HG03139 (cell line): ENCODE measurements around the gene ITGB5.
"Not testable (repeated sequence)": the region's sequence is repeated elsewhere in the genome, so short reads cannot be mapped to it uniquely, and the experiment has no call there.

Source experiments
- ATAC-seq: cut with Tn5 transposase; IDR thresholded peaks from one replicate; pipeline ENCODE4 v1.9.1; 2021; ENCODE audit not compliant: unreplicated experiment

ITGB5 gene

DNA sequence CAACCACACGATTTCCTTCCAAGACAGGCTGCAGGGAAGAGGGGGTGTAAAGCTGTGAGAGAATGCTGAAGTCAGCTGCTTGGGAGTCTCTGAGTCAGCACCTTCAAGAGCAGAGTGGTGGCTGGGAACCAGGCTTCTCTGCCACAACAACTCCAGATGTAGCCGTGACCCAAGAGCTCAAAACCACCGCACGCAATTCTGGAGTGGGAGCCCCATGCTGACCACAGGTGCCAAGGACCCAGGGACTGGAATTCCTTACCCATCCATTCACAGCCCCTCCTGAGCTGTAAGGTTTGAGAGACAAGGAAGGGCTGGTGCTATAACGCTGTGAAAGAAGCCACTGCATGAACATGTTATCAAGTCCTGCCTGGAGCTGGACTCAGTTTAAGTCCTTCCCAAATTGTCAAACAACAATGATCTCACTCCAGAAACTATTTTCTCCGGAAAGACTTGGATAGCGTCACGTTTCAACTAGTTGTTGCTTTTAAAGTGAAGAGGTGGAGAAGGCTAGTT lies 95.5 kb downstream of the ITGB5 start:
- ATAC-seq = no peak

DNA sequence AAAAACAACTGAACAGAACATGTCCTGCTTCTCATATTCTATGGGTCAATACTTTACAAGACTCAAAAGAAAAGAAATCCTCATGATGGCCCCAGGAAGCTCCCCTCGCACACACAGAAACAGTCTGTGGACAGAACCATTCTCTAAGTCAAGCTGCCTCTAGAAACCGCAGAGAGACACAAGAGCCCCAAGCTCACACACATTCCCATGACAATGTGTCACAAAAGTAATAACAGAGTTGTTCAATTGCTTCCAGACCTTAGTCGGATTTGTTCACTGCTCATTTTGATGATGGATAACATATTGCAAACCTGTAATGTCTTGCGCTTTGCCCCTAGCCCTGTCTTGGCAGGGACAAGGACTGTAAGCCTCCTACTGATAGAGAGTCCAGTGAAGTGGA lies 96.0 kb downstream of the ITGB5 start:
- ATAC-seq = no peak

DNA sequence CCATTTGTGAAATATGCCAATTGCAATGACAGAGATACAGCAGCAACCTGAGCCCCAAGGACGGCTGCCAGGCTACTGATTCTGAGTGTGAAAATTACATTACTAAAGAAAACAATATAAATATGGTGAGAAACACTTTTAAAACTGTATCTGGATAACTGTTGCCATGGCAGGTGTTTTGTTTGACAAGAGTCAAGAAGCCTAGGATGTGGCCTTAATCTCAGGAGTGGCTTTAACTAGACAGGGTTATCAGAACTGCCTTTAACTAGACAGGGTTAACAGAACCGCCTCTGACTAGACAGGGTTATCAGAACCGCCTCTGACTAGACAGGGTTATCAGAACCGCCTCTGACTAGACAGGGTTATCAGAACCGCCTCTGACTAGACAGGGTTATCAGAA lies 98.1 kb downstream of the ITGB5 start:
- ATAC-seq = not testable (repeated sequence)

DNA sequence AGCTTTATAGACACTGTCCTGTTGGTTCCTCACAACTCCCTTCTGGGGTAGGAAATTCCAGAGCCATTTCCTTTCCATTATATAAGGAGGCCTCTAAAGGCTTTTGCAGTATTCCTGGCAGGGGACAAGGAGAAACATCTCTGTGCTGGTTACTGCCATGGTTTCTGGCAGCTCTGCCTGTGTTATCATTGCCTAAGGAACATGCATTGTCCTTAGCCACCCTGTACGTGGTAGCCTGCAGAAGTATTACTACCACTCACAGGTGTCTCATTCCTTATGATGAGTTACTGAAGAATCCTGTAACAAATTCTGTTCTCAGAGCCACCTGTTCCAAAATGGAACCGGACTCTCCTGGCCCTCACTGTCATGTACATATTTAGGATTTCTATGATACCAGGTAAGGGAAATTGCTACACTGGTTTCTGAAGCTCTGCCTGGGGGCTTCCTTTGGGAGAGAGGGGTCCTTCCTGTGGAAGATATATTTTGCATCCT lies 98.9 kb downstream of the ITGB5 start:
- no peak for ATAC-seq

DNA sequence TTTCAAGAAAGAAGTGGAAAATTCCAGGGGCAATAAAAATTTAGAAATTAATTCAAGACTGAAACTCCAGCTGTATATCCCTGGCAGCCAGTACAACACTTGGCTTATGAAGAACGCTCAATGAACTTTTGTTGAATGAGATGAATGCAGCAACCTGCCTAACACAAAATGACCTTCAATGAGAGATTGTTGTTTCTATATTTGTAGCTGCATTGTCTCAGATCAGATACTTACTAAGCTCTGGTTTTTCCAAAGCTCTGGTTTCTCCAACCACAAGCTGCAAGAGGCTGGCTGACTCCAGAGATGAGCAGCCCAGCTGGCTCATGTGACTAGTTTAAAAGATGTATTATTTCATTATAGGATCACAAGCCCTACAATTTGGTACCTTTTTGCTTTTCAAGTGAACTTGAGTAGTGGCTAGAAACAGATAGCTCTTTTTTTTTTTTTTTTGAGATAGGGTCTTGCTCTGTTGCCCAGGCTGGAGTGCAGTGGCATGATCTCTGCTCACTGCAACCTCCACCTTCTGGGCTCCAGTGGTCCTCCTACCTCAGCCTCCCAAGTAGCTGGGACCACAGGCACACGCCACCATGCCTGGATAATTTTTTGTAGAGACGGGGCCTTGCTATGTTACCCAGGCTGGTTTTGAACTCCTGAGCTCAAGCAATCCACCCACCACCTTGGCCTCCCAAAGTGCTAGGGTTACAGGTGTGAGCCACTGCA lies 99.5 kb downstream of the ITGB5 start:
- ATAC-seq = no peak

DNA sequence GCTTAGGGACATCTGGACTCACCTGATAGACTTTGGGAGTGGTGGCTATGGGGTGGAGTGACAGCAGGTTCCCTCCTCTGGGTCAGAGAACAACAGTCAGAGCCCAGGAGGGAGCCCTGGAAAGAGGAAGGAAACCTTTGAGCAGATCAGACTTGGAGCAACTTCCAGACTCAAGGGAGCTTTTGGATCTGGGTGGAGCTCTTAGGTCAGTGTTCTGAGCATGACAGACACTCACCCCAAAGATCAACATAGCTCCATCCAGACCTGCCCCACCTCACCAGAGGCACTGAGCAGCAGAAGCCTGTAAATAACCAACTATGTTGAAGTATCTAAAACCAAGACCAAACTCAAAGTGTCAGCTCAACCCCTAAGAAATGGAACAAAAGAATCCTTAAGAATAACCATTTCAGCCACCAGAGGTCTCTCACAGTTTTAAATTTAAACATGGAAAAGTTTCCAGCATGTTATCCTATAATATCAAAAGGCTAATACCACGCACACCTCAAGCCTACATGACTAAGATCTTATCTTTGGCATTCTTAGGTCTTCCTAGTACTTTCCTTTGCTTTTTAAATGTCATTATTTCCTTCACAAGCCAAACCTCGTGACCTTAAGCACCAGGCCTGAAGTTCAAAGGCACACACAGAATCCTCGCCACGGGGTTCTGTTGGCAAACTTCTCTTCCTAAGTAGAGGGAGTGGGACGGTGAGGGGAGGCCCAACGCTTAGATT lies 100.5 kb downstream of the ITGB5 start:
- ATAC-seq = no peak

DNA sequence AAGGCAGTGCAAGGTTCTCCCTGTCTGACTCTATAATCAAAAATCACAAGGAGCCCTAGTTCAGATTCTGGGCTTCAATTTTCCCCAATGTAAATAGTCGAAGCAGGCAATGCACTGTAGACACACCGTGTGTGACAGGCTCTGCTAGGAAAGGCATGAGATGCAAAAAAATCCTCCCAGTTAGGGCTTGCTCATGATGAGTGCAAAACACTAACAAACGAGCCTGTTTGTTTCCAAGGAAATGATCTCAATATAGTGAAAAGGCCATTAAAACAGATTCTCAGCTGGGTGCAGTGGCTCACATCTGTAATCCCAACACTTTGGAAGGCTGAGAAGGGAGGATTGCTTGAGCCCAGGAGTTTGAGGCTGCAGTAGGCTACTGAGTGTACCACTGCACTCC lies 101.2 kb downstream of the ITGB5 start:
- no peak for ATAC-seq

DNA sequence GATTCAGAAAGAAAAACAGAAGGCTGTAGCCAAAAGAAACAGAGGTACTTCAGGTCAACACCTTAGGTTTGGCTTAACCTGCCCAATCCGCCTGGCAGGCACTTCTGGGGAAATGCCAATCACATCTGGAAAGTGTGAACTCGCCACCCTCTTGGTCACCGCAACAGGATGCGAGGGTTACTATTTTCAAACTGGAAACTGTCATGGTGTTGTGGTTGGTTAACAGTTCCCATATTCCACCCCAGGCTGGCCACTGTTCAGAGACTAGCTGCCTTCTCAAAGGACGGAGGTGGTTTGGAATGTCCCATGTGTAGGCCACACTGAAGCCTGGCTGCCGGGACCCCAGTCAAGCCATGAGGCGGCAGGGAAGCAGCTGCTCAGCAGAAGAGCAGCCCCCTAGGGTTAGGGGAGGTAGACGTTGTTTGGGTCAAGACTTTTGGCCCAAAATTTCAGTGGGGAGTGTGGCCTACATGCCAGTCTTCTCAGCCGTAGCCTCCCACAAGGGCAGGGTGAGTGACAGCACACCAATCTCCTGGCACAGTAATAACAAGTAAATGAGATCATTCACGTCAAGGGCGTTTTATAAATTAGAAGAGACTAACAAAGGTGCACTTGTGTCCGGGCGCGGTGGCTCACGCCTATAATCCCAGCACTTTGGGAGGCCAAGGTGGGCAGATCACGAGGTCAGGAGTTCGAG lies 102.3 kb downstream of the ITGB5 start:
- no peak for ATAC-seq

DNA sequence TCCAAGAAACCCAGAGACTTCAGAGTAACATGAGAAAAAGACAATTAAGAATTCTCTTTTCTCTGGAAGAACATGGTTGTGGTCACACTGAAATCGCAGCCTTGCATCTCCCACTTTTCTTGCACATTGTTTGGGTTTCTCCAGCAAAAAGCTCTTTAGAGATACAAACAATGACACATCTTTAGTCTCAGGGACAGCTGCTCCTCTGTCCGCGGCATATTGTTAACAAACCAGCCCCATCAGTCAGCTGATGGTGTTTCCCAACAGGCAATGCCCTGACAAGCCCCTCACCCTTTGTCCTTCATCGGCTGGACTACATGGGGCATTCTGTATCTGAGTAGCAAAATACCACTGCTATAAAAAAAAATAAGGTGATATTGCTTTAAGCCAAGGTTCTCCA lies 103.5 kb downstream of the ITGB5 start:
- no peak for ATAC-seq

DNA sequence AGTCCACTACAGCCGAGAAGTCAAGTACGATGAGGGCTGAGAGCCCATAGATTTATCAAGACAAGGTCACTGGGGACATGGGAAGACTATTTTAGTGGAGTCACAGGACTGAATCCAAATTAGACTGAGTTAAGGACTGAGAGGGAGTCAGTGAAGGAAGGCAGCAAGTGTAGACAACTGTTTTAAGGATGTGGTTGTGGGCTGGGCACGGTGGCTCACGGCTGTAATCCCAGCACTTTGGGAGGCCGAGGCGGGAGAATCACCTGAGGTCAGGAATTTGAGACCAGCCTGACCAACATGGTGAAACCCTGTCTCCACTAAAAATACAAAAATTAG lies 104.8 kb downstream of the ITGB5 start:
- ATAC-seq = not testable (repeated sequence)

DNA sequence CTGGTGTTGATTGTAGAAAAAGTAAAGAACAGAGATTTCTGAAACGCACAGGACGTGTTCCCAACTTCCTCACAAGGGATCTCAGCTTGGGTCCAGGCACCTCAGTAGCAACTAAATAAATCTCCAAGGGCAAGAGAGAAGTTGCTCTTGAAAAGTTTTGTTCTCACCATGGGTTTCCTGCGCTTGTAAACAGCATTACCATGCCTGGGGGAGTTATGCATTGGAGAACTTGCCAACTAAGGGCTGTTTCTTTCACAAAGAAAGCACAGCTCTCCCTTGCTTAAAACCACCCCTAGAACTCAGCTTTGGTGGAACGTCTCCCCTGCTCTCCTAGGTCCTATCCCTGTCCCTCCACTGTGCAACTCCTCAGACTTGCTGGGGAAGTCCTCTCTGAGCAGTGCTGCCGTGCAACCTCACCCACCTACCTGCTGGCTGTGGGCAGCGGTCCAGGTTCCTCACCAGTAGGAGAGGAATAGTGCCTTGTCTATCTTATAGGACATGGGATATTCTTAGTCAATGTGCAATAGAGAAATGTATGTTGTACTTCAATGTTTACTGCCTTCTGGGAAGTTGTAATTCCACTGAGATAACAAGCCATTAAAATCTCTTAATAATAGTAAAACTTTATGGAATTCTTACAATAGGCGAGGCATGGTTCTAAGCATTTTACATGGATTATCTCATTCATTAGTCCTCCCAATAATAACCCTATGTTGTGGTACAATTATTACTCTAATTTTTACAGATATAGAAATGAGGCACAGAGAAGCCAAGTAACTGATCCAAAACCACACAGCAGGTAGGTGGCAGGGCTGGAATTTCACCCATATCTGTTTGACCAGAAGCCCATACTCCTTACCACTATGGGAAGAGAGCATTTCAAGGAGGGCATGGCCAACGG lies 105.4 kb downstream of the ITGB5 start:
- ATAC-seq = no peak

DNA sequence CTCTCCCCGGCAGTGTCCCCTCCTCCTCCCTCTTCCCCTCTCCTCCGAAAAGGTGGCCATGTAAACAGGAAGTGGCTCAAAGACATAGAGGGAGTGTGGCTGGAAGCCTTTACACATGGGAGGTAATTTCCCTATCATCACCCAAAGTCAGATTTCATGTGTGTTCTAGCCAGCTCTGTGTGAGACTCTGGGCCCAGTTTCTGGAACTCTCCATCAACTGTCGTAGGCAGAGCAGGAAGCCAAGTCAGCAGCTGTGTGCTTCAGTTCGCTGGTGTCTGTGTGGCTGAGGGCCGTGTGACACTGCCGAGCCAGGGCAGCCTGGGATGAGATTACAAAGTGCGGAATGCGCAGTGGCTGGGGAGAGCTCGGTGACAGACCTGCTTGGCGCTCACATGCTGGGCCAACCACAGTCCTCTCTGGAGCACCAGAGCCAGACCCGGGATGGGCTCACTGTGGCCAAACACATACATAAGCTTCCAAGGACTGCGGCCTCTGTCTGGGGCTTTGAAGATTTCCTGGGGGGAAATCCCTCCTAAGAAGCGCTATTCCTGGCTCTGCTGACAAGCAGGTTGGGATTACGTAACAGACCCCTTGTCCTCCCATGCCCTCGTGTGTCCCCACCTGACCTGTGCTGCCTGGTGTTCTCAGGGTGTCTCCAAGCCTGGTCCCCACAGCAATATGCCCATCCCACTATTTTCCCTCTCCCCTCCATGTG lies 106.2 kb downstream of the ITGB5 start:
- ATAC-seq = no peak

DNA sequence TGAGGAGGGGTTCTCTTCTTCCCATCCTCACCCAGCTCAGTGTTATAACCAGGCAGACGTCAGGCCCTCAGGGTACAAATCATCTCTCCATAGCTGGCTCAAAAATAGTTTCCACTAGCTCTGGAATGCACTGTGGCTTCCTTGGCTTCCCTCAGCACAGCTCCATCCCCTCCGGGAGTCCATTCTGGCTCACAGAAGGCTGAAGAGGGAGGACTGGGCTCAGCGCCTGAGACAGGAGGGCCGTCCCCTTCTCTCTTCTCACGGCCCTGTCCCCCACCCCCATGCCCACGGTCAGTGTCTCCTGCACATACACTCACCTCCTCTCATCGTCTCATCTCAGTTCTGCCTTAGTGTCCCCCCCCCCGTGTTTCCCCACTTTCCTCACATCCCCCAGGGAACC lies 106.8 kb downstream of the ITGB5 start:
- ATAC-seq = no peak

DNA sequence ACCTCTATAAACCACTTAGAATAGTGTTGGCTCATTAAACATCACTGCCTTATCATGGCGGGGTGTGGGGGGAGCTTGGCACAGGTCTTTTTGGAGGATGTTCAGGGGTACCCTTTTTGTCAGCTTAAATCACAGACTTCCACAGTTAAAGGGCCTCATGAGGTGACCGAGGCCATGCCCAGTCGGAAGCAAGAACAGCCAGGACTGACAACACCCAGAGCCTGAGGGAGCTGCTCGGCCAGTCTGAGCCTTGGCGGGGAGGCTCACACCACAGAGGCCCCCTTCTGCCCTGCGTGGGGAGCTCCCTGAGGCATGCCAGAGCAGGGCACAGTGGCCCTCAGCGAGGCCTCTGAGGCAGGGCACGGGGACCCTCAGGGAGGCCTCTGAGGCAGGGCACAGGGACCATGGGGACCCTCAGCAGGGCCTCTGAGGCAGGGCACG lies 107.4 kb downstream of the ITGB5 start:
- no peak for ATAC-seq

DNA sequence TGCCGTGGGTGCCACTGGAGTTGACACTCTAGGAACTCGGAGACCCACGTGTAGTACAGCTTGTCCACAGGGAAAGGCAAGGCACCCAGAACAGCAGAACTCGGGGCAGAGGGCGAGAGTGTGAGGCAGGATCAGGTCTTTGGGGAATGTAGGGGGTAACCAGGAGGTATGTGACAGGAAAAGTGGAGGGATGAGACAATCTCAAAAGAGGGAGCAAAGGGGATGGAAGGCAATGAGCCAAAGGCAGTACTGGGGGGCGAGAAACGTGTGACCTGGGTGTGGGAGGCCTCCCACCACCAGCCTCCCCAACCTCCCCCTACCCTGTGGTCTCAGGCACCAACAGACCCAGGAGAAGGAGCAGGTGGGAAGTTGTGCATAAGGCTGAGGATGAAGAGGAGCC lies 108.0 kb downstream of the ITGB5 start:
- ATAC-seq = no peak

DNA sequence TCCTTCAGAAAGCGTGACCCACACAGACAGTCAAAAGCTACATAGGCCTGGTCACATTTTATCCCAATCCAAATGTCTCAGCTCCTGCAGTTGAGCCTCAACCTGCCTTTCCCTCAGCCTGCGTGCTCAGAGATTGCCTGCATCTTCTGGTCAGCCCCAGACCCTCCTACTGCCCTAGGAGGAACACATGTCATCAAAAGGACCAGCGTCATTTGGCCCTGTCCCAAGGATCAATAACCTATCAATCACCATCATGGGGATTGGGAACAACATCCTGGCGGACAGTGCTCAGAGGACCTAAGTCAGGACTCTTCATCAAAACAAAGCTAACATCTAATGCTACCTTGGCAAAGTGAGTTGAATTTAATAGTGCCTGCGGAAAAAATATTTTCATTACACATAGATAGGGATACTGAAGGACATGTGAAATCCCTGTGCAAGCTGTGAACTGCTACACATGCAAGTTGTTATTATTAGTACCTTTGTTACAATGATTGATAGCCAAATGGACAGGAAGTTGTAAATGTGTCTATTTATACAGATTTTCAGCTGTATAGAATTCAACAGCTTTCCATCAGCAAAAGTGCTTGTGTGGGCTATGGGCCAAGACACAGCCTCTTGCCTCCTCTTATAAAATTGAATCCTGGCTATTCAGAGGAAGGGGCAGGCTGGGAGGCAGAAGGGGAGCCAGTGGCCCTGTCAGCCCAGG lies 109.2 kb downstream of the ITGB5 start:
- ATAC-seq = no peak

DNA sequence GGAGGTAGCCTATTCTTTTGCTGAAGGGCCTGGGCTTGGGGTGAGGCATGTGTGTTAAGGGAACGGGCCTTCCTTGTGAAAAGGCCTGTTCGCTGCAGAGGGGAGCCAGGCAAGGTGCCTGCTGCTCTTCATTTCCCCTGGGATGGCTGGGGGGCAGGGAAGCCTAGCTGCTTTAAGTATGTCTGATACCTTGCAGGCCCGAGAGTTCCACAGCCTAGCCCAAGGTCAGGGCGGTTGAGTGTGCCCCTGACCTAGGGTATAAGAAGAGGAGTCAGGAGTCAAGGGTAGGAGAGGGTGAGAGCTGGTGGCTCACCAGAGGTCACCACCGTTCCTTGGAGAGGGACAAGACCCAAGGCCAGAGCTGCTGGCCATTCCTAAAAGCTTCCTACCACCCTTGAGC lies 110.3 kb downstream of the ITGB5 start:
- ATAC-seq = no peak

DNA sequence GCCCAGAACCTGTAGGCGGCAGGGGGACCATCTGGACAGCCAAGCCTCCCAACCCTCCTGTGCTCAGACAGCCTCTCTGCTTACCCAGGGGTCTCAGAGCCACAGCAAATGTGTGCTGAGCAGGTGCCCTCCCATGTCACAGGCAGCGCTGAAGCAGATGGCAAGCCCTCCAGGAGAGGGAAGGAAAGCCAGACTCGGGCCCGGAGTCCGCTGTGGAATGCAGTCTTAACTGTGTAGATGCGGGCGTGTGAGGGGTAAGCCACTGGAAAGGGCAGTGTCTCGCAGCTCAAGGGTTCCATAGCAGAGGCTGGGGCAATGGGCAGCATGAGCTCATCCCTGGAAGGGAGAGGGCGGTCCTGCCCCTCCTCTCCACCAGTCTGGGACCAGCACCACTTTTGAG lies 111.3 kb downstream of the ITGB5 start:
- no peak for ATAC-seq

DNA sequence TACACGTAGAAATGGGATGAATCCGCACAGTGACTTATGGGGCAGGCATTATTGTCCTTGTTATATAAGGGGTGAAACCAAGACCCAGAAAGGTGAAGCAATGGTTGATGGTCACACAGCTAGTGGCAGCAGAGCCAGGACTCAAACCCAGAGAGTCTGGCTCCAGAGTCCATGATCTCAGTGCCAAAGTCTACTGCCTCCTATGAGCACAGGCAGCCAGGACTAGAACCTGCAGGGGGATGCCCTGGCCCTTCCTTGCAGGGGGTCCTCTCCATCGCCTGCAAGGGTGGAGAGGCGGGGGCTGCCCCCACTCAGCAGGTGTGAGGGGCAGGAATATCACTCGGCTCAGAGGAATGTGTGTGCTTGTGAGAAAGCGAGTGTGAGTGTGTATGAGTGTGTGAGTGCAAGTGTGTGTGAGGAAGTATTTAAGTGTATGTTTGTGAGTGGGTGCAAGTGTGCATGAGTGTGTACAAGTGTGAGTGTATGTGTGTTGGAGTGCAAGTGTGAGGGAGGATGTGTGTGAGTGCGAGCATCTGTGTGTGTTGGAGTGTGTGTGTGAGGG lies 112.2 kb downstream of the ITGB5 start:
- ATAC-seq = no peak
